ENCODE results near the gene PTPN9.

Gene PTPN9

DNA sequence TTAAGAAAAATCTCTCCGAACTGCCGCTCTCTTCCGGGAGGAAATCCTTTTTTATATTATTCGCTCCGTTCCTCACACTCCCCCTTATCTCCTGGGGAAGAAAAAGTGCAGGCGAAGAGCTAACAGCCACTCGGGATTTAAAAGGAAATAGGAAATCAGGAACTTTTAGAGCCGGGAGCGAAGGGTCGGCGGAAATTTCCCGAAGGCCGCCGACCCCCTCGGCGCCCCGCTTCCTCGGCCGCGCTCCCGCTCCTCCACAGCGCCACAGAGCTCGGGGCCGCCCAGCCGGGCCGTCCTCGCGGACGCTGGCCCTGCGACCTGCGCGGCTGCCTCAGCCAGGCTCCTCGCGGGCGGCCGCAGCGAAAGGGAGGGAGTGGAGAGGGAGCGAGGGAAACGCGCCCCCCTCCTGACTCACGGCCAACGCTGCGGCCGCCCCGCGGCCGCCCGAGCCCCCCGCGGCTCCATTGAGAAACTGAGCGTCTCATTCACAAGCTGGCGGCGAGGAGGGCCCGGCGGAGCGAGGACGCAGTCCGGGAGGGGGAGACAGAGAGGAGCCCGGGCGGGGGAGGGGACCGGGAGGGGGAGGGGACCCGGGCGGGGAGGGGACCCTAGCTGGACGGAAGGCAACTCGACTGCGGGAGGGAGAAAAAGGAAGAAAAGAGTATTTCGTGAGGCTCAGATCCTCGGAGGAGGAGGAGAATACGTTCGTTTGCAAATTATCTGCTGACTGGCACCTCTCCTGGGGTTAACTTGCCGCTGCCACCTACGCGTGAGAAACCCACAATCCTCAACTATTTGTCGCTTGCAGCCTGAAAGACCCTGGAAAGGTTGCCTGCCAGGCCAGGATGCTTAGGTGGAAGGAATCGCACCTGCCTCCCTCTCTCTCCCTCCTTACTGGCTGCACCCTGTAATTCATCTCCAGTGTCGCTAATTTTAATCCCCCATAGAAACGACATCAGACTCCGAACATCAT, at the start of gene PTPN9:
TSS of gene PTPN9 (minus strand) at position 368 of the 973 bp plus-strand sequence. CDS start 539 bp downstream, outside the sequence.
- H2AFZ ChIP-seq (ENCODE audit: low read depth, low read length) = peak within 1 kb of the TSS; percentile 87
- H3K4me3 ChIP-seq (ENCODE audit: low read length) = peak within 1 kb of the TSS; percentile 98
- H3K4me1 ChIP-seq (ENCODE audit: insufficient read depth, low read length) = peaks cover 16% of the 10 kb centered on the region
- H3K27me3 ChIP-seq (ENCODE audit: insufficient read depth, low read length) = no peaks in the 10 kb centered on the region
- H3K36me3 ChIP-seq (ENCODE audit: insufficient read depth, low read length) = no peaks in the 10 kb centered on the region
- no peaks in the 10 kb centered on the region for H3K9me3 ChIP-seq (ENCODE audit: low read length)

DNA sequence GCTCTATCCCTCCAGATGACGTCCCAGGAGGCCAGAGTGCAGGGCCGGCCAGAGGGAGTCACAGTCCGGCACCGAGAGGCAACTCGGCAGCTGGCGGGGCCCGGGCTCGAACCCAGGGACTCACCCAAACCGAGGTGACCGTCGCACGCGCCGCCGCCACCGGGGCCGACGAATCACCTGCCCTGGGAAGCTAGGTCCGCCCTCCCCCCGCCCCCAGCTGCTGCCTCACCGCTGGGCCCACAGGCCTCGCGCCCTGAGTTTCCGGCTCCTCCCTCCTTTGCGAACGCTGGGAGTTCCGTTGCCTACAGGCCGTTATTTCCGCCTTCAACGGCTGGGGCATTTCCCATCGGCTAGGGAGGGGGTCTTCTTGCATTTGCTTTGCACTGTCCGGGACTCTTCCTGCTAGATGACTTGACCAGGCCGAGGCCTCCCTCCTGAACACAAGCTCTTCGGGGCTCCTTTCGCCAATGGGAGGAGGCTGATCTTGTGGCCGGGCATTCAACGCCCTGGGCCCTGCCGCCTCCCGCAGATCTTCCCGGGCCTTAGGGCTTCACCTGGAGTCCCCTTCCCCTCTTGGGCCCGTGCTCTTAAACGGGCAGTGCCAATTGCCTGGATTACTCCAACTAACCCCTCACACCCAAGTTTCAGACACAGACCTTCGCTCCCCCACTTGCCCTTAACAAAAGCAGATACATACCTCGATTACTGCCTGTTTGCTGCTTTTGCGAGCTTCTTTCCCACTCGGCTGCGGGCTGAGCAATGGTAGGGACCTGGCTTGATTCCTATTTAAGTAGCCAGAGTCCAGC, 46.6 kb upstream of the PTPN9 start, which contains the start of gene SNUPN:
TSS of gene SNUPN (minus strand) at position 184 of the 806 bp plus-strand sequence. CDS start 4,674 bp downstream, outside the sequence.
- Histone ChIP-seq H2AFZ (ENCODE audit: low read depth, low read length) (peak within 1 kb of the TSS; percentile 77), H3K27me3 (ENCODE audit: insufficient read depth, low read length) (no peaks in the 10 kb centered on the region), H3K4me1 (ENCODE audit: insufficient read depth, low read length) (peaks cover 5% of the 10 kb centered on the region), H3K9me3 (ENCODE audit: low read length) (no peaks in the 10 kb centered on the region), H3K36me3 (ENCODE audit: insufficient read depth, low read length) (peaks cover under 1% of the 10 kb centered on the region), H3K4me3 (ENCODE audit: low read length) (peak within 1 kb of the TSS; percentile 77)

DNA sequence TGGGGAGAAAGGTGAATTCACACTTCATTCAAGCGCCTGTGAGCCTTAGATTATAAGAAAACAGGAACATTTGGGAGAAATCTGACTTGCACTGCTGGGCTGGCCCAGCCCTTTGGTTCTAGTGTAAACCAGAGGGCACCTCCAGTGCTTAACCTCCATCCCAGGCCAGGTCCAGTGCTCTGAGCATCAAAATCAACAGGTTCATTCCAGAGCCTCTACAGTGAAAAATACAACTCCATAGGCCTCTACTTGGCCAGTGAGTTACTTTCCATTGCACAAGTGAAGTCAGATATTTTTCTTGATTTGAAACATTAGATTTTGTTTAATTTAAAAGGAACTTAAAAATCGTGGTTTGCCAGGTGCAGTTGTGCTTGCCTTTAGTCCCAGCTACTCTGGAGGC, 43.4 kb upstream of the PTPN9 start:
- Histone ChIP-seq H3K4me3 (ENCODE audit: low read length) (no peak overlapping the region), H2AFZ (ENCODE audit: low read depth, low read length) (no peak overlapping the region), H3K9me3 (ENCODE audit: low read length) (no peaks in the 10 kb centered on the region), H3K36me3 (ENCODE audit: insufficient read depth, low read length) (peaks cover 14% of the 10 kb centered on the region), H3K27me3 (ENCODE audit: insufficient read depth, low read length) (no peaks in the 10 kb centered on the region), H3K4me1 (ENCODE audit: insufficient read depth, low read length) (peaks cover 5% of the 10 kb centered on the region)

- Histone ChIP-seq H2AFZ (ENCODE audit: low read depth, low read length) (no peak overlapping the region), H3K9me3 (ENCODE audit: low read length) (no peaks in the 10 kb centered on the region), H3K4me3 (ENCODE audit: low read length) (no peak overlapping the region), H3K27me3 (ENCODE audit: insufficient read depth, low read length) (no peaks in the 10 kb centered on the region), H3K36me3 (ENCODE audit: insufficient read depth, low read length) (peaks cover 26% of the 10 kb centered on the region), H3K4me1 (ENCODE audit: insufficient read depth, low read length) (no peaks in the 10 kb centered on the region)
Observed at GRCh38 chr15:75620841-75621391, 41.8 kb upstream of the PTPN9 start.

- Histone ChIP-seq H3K4me1 (ENCODE audit: insufficient read depth, low read length) (no peaks in the 10 kb centered on the region), H3K9me3 (ENCODE audit: low read length) (no peaks in the 10 kb centered on the region), H3K27me3 (ENCODE audit: insufficient read depth, low read length) (no peaks in the 10 kb centered on the region), H2AFZ (ENCODE audit: low read depth, low read length) (no peak overlapping the region), H3K36me3 (ENCODE audit: insufficient read depth, low read length) (peaks cover 27% of the 10 kb centered on the region), H3K4me3 (ENCODE audit: low read length) (no peak overlapping the region)
Observed at GRCh38 chr15:75620058-75620820, 41.1 kb upstream of the PTPN9 start.

DNA sequence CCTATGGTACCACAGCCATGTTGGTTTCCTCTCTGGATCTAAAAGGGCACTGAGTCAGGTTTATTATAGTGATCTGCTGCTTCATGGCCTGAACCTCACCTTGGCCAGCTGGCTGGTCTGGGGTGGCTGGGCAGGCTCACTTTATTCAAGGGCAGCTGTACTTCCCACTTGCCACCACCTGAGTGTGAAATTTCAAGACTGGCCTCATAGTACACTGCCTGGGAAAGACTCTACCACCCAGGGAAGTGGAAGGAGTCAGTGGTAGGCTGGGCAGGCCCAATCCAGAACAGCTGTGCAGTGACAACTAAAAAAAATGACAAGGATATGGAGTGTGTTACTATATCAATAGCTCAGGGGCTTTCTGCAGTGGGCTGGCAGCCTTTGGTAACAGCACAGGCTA, 37.7 kb upstream of the PTPN9 start:
- no peak overlapping the region for H2AFZ ChIP-seq (ENCODE audit: low read depth, low read length)
- H3K27me3 ChIP-seq (ENCODE audit: insufficient read depth, low read length) = no peaks in the 10 kb centered on the region
- H3K36me3 ChIP-seq (ENCODE audit: insufficient read depth, low read length) = peaks cover 49% of the 10 kb centered on the region
- no peaks in the 10 kb centered on the region for H3K9me3 ChIP-seq (ENCODE audit: low read length)
- no peaks in the 10 kb centered on the region for H3K4me1 ChIP-seq (ENCODE audit: insufficient read depth, low read length)
- H3K4me3 ChIP-seq (ENCODE audit: low read length) = no peak overlapping the region

DNA sequence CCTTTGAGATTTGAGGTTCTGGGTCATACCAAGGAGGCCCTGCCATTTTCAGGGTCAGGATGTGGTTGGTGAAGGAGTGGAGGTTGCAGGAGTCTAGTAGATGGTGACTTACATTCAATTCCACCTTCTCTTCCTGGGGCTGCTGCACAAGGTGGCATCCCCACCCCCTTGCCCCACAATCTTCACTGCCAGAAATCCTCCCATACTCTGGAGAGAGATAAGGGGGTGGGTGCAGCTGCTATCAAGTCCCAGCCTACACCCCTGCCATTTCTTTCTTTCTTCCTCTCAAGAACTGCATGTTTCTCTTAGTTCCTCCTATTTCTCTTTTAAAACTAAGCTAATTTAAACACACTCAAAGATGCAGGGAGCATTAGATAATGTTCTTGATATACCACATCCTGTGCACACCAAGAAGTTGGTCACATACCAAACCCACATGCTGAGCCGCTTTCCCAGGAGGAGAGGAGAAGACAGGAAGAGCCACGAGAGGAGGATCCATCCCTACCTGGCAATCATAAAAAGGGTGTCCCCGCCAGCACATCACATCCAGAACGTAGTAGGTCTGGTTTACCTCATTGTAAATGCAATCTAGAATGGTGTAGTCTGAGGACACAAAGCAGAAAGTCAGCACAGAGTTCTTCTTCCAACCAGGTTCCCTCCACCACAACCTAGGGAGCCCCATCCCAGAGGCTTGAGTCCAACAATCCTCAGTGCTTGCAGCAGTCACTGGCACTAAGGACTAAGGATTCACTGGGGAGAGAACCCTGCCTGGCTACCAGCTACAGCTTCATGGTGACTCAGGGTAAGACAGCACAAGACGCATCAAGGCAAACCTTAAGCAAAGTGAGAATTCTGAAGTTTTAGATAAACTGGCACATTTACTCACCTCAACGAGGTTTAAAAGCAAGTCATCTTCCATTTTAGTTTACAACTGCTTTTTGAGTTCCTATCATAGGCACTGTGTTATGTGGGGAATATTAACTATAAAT, 27.9 kb upstream of the PTPN9 start:
- no peak overlapping the region for H3K4me3 ChIP-seq (ENCODE audit: low read length)
- H3K4me1 ChIP-seq (ENCODE audit: insufficient read depth, low read length) = no peaks in the 10 kb centered on the region
- H3K9me3 ChIP-seq (ENCODE audit: low read length) = no peaks in the 10 kb centered on the region
- H3K27me3 ChIP-seq (ENCODE audit: insufficient read depth, low read length) = no peaks in the 10 kb centered on the region
- peaks cover 50% of the 10 kb centered on the region for H3K36me3 ChIP-seq (ENCODE audit: insufficient read depth, low read length)
- H2AFZ ChIP-seq (ENCODE audit: low read depth, low read length) = no peak overlapping the region

- no peaks in the 10 kb centered on the region for H3K9me3 ChIP-seq (ENCODE audit: low read length)
- H3K36me3 ChIP-seq (ENCODE audit: insufficient read depth, low read length) = peaks cover 55% of the 10 kb centered on the region
- no peak overlapping the region for H3K4me3 ChIP-seq (ENCODE audit: low read length)
- no peaks in the 10 kb centered on the region for H3K4me1 ChIP-seq (ENCODE audit: insufficient read depth, low read length)
- H2AFZ ChIP-seq (ENCODE audit: low read depth, low read length) = no peak overlapping the region
- H3K27me3 ChIP-seq (ENCODE audit: insufficient read depth, low read length) = no peaks in the 10 kb centered on the region
Observed at GRCh38 chr15:75606026-75606425, 26.9 kb upstream of the PTPN9 start.

DNA sequence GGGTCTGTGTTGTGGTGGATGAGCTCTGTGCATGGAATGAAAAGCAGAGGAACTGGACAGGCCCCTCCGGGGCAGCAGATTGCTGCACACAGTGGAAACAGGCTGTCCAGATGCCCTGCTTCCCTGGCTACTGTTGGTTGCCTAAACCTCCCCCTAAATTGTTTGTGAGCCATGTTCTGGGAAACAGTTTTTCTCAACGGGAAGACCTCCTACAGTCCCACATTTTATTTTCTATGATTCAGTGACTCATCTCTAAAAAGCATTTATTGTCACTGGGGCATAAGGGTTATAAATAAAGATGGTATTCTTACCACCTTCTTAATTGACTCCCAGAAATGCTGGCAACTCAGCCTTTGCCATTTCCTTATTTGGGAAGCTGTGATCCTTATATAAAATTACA, 20.3 kb upstream of the PTPN9 start:
- Histone ChIP-seq H3K9me3 (ENCODE audit: low read length) (no peaks in the 10 kb centered on the region), H3K27me3 (ENCODE audit: insufficient read depth, low read length) (no peaks in the 10 kb centered on the region), H3K4me3 (ENCODE audit: low read length) (no peak overlapping the region), H3K36me3 (ENCODE audit: insufficient read depth, low read length) (peaks cover 45% of the 10 kb centered on the region), H3K4me1 (ENCODE audit: insufficient read depth, low read length) (no peaks in the 10 kb centered on the region), H2AFZ (ENCODE audit: low read depth, low read length) (no peak overlapping the region)

- Histone ChIP-seq H3K9me3 (ENCODE audit: low read length) (no peaks in the 10 kb centered on the region), H3K4me3 (ENCODE audit: low read length) (no peak overlapping the region), H3K36me3 (ENCODE audit: insufficient read depth, low read length) (peaks cover 41% of the 10 kb centered on the region), H2AFZ (ENCODE audit: low read depth, low read length) (no peak overlapping the region), H3K27me3 (ENCODE audit: insufficient read depth, low read length) (no peaks in the 10 kb centered on the region), H3K4me1 (ENCODE audit: insufficient read depth, low read length) (no peaks in the 10 kb centered on the region)
Observed at GRCh38 chr15:75598361-75598760, 19.2 kb upstream of the PTPN9 start.

DNA sequence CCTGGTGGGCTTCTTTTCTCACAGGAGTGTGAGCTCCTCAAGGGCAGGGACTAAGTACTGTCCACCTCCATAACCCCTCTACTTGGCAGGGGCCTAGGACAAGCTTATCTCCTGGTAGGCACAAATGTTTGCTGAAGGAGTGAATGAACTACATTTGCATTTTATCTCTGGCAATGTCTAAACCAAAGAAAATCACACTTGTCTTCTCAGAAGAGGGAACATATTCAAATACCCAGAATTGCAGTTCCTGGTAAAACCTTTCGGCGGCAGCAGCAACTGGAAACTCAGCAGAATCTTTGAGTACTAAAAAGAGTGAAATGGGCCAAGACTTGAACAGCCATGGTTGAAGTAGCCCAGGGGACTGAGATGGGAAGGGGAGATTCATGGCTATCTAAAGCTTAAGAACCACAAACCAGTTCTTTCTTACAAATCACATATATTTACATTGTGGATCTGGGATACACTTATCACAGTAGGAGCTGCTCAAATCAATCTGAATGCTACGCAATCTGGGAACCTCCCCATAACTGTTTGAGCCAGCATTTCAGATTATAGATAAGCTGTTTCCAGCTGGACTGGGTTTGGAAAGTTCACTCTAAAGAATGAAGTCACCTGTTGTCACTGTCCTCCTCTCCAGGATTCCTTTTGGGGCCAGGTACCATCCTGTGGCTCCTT, 18.7 kb upstream of the PTPN9 start:
- no peaks in the 10 kb centered on the region for H3K9me3 ChIP-seq (ENCODE audit: low read length)
- no peak overlapping the region for H2AFZ ChIP-seq (ENCODE audit: low read depth, low read length)
- H3K4me1 ChIP-seq (ENCODE audit: insufficient read depth, low read length) = no peaks in the 10 kb centered on the region
- no peaks in the 10 kb centered on the region for H3K27me3 ChIP-seq (ENCODE audit: insufficient read depth, low read length)
- H3K36me3 ChIP-seq (ENCODE audit: insufficient read depth, low read length) = peaks cover 41% of the 10 kb centered on the region
- no peak overlapping the region for H3K4me3 ChIP-seq (ENCODE audit: low read length)

Measured in neuron (in vitro differentiated cells).